GM15510 (cell line): ENCODE measurements around the gene KPNA3.

Experiments used
- POLR2A ChIP-seq: IDR thresholded peaks from 3 replicates; pipeline ENCODE4 v1.6.1; 2011; ENCODE audit warnings: borderline replicate concordance; ENCODE audit not compliant: insufficient read length; ENCODE audit errors: extremely low read depth

Gene KPNA3

DNA sequence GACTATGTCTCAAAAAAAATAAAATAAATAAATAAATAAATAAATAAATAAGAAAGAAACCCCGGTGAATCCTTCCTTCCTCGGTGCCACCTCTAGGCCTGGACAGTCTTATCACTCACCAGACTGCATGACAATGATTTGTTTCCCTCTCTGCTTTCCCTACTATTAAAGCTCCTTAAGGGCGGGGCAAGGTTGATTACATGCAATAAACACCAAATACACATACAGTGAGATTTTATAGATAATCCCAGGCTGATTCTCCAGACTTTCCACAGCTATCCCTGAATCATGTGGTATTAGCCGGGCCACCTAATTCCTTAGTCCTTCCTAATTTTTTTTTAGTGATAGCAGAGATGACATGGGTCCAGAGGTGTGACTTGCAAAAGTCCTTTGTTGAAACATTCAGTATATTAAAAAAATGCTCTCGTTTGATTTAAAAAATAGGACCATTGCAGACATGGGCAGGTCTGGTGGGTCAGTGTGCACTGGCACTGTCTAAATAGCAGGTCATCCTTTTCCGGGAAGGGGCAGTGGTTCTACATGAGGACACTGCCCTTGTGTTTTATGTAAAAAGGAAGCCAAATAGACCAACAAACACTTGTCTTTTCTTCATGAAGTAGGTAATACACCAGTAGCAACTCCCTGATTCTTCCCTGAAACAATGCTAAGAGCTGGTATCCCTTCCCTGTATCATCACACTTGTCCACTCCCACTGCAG, 115.7 kb downstream of the KPNA3 start:
- no peak for TF ChIP-seq POLR2A

DNA sequence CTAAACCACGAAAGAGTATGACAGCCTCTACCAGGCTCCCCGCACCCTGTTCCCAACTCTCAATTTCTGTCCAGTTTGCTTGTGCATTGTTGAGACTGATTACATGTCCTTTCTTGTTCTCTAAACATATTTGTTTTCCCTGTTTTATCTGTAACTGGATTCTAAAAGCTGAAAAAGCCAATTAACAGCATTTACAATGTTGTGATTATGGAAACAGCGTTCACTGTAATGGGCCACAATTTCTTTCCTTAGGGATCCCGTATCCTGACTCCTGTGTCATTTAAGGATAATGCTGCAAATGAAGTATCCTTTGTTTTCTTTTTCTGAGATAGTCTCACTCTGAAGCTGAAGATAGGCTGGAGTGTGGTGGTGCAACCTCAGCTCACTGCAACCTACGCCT, 121.7 kb downstream of the KPNA3 start:
- TF ChIP-seq POLR2A, result no peak

- no peak for TF ChIP-seq POLR2A
Measured at GRCh38 chr13:49669735-49670309, 122.7 kb downstream of the KPNA3 start.

DNA sequence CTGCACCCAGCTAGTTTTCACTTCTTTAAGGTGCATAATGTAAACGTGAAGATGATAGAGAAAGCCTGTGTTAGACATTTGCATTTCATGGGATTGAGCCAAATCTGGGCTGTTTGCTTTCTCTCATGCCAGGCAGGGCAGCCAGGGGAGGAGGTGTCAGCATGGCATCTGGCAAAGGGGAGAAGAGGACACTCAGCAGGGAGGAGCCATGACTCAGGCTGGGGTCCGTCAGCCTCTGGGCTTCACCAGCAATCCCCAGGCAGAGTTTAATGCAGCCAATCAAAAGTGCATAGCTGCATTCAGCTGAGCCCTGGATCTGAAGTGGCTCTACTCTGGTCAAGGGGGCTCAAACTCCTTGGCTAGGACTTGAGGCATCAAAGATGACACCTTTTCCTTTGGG, 124.7 kb downstream of the KPNA3 start:
- TF ChIP-seq POLR2A, result no peak

DNA sequence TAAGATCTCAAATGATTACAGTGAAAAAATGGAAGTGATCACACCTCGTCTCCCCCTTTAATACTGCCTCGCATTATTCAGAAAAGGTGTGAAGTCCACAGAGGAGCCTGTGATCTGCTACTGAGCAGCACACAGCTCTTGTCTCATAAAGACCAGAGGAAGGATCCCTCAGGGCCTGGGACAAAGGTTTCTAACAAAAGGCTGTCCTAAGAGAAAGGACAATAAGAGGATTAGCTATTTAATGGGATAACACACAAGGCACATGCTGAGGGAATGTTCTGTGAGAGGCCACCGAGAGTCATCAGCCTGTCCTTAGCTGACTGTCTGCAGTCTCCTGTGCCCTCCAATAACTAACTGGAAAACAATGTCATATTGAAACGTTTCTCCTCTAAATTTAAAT, 127.9 kb downstream of the KPNA3 start:
- TF ChIP-seq POLR2A, result no peak

GRCh38 chr13:49657241-49657641, 135.2 kb downstream of the KPNA3 start:
- TF ChIP-seq POLR2A, result no peak

GRCh38 chr13:49655906-49656305, 136.6 kb downstream of the KPNA3 start:
- no peak for TF ChIP-seq POLR2A

- TF ChIP-seq POLR2A, result no peak
Measured at GRCh38 chr13:49654011-49654410, 138.5 kb downstream of the KPNA3 start.

- no peak for TF ChIP-seq POLR2A
Measured at GRCh38 chr13:49653478-49653877, 139.0 kb downstream of the KPNA3 start.

DNA sequence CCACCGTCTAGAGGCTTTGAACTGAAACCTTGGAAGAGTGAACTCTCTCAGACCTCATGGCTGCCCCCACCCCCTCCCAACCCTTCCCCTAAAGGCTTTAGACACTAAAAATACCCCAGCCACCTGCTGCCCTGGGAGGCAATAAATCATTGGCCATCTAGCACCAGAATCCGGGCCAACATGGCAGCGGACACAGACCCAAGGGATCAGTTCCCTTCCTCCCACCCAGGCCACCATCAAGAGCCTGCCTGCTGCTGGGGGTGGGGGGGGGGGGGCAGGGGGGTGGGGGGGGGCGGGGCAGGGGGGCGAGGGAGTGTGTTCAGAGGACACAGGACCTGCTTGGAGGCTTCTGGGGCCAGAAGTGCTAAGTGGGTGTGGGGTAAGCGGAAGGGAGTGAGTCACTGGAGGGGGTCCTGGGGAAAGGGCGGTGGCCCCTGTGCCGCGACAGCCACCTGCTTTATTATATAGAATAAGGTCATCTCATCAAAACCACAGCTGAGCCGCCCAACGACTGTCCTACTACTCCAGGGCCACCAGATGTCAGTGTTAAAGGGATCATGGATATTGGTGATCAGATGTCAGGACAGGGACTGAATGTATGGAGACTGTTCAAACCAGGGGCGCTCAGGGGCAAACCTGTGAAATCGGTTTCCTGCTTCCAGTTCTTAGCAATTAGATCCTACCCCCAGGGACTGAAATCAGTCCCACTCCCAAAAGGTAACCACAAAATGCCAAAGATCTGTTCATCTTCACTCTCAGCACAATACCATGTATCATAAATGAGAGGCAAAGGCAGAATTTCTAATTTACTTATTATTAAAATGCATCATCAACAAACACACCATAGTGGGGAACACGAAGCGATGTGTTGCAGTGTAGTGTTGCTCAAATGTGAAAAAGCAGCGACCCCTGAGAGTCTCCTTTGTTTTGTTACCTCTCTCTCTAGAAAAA, 139.9 kb downstream of the KPNA3 start:
- TF ChIP-seq POLR2A, result no peak

- no peak for TF ChIP-seq POLR2A
Measured at GRCh38 chr13:49651570-49652354, 140.7 kb downstream of the KPNA3 start.

- no peak for TF ChIP-seq POLR2A
Measured at GRCh38 chr13:49649963-49650312, 142.5 kb downstream of the KPNA3 start.
